Kidney capillary endothelial cell (primary cell): ENCODE measurements around the gene RHEB.
"Not testable (repeated sequence)": the region's sequence is repeated elsewhere in the genome, so short reads cannot be mapped to it uniquely, and the experiment has no call there.

ENCODE experiments used
- DNase-seq: peaks from one replicate; pipeline ENCODE4 v3.0.0-alpha.2; 2018; ENCODE audit warnings: low spot score

RHEB gene, protein sequence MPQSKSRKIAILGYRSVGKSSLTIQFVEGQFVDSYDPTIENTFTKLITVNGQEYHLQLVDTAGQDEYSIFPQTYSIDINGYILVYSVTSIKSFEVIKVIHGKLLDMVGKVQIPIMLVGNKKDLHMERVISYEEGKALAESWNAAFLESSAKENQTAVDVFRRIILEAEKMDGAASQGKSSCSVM

DNA sequence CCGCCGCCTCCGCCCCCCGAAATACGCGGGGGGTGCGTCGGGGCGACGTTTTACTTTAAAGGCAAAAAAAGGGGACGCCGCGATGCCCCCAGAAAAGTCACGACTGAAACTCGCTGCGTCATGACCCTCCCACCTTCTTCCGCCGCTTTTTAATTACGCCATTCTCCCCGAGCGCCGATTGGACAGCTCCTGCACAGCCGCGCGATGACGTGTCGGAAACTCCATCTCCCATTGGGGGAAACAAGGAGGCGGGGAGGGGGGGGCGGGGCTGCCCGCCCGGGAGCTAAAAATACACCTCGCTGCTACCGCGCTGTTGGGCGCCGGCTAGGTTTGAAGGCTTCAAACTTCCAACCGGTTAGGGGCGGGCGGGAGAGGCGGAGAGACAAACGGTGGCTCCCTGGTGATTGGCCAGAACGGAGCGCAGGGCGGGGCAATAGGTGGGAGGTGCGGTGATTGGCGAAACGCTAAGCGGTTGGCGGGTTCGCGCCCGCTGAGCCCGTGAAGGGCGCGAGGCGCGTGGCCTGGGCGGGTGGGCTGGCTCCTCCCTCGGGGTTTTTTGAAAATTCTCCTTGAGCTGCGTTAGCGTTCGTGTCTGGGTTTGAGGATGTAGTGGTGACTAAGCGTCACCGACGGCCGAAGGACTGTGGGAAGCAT is at the start of gene RHEB:
TSS of gene RHEB (minus strand) at position 131 of the 654 bp plus-strand sequence. CDS start 384 bp downstream, outside the sequence.
- peak; percentile 96 for DNase-seq

DNA sequence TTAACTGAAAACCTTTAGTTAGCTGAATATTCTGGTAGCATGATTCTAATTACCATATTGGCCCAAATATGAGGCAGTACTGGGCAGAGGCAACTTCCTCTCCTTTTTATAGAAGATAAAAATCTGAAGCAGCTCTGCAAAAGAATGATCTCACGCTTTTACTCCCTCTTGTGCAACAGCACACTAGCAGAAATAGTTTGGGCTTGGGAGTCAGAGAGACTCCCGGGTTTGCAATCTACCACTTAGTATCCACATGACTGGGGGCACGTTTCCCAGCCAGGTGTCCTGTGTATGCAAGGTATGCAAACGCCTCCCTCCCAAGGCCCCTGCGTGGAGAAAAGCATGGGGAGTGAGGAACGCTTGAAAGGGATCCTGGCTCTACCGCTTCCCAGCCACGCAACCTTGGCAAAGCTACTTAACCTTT is 47.2 kb upstream of the RHEB start:
- DNase-seq = no peak

DNA sequence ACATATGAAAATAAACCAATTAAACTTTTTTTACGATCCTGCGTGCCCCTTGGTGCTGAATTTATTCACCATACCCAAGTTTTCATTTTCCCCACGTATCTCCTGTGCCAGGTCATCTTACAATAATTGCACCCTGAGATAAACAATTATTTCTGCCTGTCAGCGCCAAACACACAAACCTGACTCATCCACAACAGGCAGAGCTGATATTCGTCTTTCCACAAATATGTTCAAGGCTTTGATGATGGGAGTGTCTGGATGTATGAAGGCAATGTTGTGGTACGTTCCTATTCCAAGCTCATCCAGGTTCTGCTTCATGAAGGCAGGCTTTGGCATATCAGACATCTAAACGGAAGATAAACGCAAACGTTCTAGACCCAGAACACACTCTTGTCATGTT is 45.8 kb upstream of the RHEB start:
- DNase-seq = no peak

DNA sequence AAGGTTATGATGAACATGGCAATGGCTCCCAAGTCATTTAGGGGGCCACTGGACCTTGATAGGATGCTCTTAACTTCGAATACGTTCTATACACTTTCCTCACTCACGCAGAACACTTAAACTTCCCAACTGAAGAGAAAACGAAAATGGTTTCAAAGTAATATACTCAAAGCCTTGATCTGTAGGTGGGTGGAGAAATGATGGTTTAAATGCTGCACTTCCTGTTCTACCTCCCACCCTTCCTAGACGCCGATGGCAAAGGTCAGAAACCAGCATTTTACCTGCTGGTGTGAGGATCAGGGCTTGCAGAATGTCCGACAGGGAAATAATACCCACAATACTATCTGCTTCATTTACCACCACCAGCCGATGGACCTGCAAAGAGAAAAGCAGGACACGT is 40.5 kb upstream of the RHEB start:
- DNase-seq = no peak

DNA sequence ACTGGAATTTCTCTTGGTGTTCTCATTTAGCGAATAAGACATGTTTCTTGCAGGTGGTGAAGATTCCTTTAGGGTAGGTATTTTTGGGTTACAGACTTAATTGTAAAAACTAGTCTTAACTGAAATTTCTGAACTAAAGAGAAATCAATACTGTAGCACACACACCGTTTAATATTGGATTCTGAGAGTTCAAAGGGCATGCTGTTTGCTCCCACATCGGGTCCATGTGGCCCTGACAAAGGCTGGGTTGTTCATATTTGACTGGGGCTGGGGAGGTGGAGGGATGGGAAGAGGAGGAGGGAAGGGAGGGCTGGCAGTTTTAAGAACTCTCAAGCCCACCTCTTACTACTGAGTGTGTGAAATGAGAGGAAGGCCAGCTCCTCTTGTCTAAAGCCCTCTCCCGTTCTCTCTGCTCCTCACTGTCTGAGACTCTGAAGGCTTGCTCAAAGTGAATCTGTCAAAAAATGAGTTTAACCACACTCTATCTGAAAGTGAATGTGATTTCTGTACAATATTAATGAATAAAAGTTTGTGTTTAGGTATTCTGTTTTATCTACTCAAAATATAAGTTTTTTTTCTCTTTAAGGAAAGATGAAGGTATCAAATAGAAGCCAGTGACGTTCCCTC is 40.0 kb upstream of the RHEB start:
- no peak for DNase-seq

DNA sequence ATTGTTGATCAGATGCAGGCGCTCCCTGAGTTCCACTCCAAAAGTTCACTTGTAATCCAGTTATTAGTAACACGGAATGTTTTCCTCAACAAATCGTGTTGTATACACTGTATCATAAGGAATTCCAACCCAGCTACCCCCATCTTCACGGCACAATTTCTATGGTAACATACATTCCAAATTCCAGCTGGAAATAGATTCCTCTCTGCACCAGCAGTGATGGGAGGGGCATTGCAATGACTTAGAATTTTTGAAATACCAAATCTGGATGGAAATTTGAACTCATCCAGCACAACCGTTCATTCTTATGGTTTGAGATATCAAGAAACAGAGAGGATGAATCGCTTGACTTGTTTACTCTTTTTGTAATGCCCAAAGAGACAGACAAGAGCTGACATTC is 38.9 kb upstream of the RHEB start:
- DNase-seq = no peak

DNA sequence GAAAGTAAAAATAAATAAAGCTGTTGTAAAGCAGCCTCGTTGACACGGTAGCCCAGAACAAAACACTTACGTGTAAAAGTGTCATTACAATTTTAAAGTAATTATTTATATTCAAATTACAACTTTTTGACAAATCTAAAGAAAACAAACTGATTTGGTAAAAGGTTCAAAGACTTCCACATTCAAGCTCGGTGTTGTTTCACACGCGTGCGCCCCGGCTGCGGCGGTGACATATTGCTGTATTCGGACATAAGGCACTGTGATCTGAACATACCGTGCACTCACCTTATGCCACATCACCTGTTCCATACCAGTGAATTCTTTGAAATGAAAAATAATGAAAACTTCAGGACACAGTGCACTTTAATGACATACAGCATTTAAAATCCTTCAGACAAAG is 36.9 kb upstream of the RHEB start:
- DNase-seq = no peak

DNA sequence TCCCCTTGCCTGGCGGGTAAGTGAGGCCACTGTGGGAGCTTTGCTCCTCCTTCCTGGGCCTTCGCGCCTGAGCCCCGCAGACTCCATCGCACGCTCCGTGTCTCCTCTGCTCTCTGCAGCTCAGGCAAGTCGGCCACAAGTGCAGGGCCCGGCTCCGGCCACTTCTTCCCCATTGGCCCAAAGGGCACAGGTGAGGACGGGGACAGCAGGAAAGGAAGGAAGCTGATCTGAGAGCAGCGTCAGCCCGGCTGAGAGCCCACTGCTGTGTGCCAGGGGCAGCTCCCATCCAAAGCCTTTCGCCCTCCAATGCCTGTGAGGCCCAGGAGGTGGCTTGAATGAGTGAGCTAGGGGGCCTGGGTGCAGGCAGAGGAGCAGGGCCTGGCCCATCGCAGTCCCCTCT is 33.7 kb upstream of the RHEB start:
- DNase-seq = no peak

DNA sequence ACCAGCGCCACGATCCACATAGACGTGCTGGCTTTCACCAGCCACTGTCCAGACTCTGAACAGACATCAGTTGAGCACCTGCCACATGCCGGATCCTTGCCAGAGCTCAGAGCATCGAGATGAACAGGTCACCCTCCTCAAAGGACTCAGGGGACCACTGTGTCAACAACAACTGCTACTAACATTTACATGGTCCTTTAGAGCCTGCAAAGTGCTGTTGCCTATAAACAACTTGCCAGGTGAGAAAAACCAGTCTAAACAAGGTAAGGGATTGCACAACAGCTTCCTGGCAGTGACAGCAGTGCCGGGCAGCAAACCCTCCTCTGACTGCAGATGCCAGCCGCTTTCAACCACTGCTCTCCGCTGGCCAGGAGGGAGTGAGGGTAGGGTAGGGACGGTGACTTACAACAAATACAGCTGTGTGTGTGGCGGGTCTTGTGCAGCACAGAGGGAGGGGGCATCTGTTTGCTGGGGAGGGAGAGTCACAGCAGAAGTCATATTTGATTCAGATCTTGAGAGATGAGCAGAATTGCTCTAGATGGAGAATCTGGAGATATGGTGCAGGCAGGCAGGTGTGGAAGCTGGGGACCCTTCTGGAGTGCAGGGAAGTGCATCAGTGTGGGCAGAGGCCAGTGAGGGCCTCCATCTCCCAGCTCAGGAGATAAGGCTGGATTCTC is 32.8 kb upstream of the RHEB start:
- no peak for DNase-seq

DNA sequence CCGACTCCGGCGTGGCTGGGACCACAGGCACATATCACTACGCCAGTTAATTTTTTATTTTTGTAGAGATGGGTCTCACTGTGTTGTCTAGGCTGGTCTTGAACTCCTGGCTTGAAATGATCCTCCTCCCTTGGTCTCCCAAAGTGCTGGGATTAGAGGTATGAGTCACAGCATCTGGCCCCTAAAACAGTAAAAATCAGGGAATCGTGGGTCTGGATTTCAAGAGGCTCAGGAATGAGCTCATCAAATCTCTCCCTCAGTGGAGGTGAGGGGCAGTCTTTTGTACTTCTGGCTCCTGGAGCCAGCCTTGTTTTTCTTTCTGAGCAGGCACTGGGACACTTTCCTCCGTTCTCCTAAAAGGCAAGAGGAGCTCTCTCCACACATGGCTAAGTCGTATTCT is 32.1 kb upstream of the RHEB start:
- no peak for DNase-seq

DNA sequence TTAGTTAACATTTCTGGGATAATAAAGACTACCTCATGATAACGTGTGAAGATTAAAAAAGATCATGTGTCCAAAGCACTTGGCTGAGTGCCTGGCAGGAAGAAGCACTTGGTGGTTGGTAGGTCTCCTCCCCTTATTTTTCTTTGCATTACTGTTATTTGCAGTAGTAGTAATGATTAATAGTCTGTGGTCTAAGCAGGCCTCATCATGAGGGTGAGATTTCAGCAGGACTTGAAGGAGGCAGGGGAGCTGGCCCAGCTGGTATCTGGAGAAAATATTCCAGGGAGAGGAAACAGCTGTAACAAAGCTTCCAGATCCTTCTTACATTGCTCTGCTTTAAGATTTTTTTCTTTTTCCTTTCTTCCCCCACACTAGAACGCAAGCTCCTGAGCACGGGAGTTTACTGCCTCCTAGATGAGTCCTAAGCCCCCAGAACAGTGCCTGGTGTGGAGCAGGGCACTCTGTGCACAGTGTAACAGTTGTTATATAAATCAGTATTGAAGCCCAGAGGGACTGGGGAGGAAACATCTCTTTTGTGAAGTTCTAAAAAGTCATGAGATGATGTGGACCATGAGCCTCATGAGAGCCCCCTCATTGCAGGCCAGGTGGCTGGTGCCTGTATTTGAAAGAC is 31.1 kb upstream of the RHEB start:
- DNase-seq = peak; percentile 18

DNA sequence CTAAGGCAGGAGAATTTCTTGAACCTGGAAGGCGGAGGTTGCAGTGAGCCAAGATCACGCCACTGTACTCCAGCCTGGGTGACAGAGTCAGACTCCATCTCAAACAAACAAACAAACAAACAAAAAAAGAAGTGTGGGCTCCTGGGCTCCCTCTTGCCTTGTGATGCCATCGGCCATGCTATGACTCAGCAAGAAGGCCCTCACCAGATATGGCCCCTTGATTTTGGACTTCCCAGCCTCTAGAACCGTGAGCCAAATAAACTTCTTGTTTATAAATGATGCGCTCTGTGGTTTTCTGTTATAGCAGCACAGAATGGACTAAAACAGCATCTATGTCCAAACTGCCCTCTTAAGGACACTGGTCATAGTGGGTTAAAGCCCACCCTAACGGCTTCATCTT is 29.9 kb upstream of the RHEB start:
- no peak for DNase-seq

DNA sequence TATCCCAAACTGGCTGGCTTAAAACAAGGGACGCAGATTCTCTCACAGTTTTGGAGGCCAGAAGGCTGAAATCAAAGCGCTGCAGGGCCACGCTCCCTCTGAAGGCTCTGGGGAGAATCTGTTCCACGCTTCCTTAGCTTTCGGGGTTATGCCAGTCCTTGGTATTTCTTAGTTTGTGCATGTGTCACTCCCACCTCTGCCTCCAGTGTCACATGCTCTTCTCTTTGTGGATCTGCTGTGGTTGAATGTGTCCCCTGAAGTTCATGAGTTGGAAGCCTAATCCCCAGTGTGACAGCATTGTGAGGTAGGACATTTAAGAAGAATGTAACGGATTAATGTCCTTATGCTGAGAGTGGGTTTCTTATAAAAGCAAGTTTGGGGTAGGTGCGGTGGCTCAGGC is 29.4 kb upstream of the RHEB start:
- no peak for DNase-seq

DNA sequence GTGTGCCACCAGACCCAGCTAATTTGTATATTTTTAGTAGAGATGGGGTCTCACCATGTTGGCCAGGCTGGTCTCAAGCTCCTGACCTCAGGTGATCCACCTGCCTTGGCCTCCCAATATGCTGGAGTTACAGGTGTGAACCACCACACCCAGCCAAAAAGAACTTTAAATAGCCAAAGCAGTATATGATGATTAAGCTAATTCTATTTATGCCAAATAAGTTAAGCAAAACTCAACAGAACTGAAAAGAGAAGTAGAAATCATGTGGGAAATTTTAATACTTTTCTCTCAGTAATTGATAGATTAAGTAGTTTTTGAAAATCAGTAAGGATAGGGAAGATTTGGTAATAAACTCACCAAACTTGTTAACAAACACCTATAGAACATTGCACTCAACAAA is 24.5 kb upstream of the RHEB start:
- DNase-seq = no peak

DNA sequence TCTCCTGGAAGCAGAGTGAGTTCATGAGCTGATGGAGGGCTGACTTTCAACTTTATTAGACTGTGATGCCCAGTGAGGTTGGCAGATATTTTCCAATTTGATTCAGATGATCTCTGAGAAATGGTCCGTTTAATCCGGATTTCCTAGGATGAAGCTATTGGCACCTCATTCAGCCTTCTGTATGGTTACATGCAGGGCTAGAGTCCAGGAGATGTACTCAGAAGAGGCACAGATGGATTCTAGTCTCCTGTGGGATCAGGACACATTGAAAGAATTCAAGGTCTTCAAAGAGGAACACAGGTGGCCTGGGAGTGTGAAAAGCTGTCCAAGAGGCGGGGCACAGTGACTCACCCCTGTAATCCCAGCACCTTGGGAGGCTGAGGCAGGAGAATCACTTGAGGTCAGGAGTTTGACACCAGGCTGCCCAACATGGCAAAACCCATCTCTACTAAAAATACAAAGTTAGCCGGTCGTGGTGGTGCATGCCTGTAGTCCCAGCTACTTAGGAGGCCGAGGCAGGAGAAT is 23.0 kb upstream of the RHEB start:
- no peak for DNase-seq

DNA sequence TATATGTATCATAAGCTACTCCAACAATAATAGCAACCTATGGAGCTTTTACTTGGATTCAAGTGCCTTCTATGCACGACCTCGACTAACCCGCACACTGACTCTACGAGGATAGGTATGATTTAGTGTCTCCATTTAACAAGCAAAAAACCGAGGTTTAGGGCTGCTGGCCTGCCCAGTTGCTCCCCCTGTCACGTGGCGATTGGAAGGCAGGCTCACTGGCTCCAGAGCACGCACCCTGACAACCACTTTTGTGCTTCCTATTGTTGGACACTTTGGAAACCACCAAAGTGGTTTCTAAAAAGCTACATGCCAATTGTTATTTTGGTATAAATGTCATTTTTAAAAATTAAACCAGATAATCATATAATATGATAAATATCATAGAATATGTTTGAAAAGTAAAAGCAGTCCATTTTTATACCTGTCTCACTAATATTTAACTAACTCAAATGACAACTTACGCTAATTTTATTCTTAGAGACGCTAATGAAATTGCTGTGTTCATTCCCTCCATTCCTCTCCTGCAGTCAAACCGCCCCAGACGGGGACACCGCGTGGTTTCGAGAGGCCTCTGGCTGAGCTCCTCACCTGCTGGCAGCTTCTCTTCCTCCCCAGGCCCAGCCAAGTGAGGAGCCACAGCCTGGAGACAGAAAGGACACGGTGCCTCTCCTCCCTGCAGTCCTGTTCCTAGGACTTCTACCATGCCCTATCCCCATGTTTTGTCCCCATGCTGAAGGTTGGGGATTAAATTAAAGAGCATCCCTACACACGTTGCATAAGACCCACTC is 22.2 kb upstream of the RHEB start:
- no peak for DNase-seq

DNA sequence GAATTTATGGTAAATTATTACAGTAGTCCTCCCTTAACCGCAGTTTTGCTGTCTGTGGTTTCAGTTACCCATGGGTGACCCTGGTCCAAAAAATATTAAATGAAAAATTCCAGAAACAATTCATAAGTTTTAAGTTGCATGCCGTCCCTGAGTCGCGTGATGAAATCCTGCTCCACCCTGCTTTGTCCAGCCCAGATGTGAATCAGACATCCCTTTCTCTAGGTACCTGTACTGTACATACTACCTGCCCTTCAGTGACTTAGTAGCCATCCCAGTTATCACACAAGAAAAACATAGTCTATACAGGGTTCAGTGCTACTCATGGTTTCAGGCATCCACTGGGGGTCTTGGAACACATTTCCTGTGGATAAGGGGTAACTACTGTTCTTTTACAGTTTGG is 20.5 kb upstream of the RHEB start:
- no peak for DNase-seq

DNA sequence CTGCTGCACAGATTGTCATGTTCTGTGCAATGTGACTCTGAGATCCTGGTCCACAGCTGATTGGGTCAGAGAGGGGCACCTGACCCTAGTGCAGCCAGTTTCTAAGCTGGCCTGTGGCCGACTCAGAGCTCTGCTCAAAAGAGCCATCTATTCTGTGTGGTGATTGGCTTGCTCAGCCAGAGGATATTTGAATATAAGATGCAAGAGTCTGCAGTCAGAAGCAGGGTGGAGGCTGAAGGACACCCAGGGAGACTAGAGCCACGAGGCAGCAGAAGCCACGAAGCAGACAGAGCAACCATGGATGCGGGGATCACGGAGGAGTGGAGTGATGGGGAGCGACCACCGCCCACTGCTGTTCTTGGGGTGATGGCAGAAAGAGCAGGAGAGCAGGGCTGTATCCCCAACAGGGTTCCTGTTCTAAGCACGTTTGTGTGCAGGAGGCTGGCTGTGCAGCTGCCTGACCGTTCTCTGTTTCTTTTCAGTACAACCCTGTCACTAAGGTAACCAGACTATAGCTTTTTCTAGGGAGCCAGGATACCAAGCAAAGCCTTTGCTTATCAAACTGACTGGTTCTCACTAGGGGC is 19.5 kb upstream of the RHEB start:
- DNase-seq = no peak

DNA sequence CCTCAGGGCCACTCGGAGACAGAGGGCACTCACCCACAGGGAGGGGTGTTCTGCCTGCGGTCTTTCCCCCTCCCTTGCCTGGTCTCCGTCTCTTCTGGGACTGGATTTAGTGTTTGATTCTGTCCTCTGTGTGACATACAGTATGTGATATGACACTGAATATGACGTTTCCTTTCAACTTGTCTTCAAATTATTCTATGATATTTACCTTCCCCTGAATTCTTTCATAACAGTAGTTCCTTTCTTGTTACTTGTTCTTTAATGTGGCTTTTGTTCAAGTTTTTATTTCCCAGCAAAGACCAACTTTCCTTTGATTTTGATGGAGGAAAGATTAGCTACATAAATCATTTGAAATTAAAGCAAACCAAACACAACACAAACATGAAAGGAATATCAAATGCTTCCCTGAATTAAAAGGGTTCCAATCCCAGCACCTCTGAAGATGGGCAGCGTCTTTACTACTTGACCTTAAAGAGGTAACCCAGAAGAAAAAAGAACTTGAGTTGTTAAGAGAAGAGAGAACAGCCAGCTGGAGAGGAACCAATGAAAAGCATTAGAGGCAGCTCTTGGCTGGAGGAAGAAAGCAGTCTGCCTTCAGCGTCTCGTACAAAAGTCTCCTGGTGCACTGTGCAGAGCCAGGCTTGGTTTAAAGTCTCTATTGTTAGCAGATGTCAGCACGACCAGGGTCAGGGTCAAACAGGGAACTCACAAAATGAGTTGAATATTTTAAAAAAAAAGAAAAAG is 18.3 kb upstream of the RHEB start:
- no peak for DNase-seq

DNA sequence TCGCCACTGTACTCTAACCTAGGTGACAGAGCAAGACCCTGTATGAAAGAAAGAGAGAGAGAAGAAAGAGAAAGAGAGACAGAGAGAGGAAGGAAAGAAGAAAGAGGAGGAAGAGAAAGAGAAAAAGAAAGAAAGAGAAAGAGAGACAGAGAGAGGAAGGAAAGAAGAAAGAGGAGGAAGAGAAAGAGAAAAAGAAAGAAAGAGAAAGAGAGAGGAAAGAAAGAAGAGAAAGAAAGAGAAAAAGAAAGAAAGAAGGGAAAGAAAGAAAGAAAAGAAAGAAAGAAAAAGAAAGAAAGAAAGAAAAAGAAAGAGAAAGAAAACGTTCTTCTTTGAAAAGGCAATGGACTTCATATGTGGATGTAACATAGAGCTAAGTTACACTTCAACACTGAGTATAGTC is 16.5 kb upstream of the RHEB start:
- DNase-seq = not testable (repeated sequence)

DNA sequence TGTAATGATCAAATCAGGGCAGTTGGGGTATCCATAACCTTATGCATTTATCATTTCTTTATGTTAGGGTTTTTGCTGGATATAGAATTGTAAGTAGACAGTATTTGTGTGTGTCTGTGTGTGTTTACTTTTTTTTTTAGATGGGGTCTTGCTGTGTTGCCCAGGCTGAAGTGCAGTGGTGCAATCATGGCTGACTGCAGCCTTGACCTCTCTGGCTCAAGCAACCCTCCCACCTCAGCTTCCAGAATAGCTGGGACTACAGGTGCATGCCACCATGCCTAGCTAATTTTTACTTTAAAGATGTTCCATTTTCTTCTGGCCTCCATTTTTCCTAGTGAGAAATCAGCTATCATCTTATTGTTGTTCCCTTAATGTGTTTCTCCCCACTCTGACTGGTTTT is 10.1 kb upstream of the RHEB start:
- no peak for DNase-seq
